A549 (cell line): ENCODE data around the gene BTBD16. TPM values are rescaled to one million over a fixed set of nuclear protein-coding genes. Genes with fewer than 3 reads are reported as not detected.

Experiments used
- ATAC-seq, 2 experiments: fragments of 200-7000 bp in 1 of 2; fragments of >200 bp in 1 of 2; cut with Nextera tagmentation in 1 of 2; cut with Tn5 transposase in 1 of 2; 3 replicates each; pipeline versions ENCODE4 v1.8.0 to v1.9.1; 2018 to 2020; ENCODE audit warnings: mild to moderate bottlenecking in 1 of 2, moderate library complexity in 1 of 2
- CTCF ChIA-PET: fragments of 300-600 bp; sonication (Branson Sonifier 250); formaldehyde crosslinking; extraction: SDS; loops from one replicate; lab custom pipeline; 2021; ENCODE audit warnings: antibody characterized with exemption, inconsistent platforms; lab: Yijun Ruan, JAX
- POLR2A ChIA-PET: fragments of 350-600 bp; formaldehyde crosslinking; extraction: SDS; loops from one replicate; lab custom pipeline; 2021; ENCODE audit warnings: antibody characterized with exemption, inconsistent platforms; lab: Yijun Ruan, JAX
- DNase-seq, 2 experiments: peaks; one replicate each; pipeline versions ENCODE4 v3.0.0 to v3.0.0-alpha.2; 2011 to 2016; ENCODE audit warnings: low read depth in 1 of 2, low spot score in 1 of 2
- FAIRE-seq: peaks from 2 replicates; lab custom pipeline; 2011; peaks lifted over from hg19 to GRCh38; lab: Jason Lieb, UNC
- H3K27ac ChIP-seq, 2 experiments: fragments of >200 bp; sonication (Bioruptor Twin); formaldehyde crosslinking; 3 replicates each; pipeline ENCODE4 v1.5.1; 2016 to 2017
- H3K4me1 ChIP-seq: fragments of >200 bp; sonication (Bioruptor Twin); formaldehyde crosslinking; 3 replicates; pipeline ENCODE4 v1.6.1; 2016
- H3K4me2 ChIP-seq: fragments of >200 bp; sonication (Bioruptor Twin); formaldehyde crosslinking; 3 replicates; pipeline ENCODE4 v1.6.1; 2016
- H3K4me3 ChIP-seq: fragments of >200 bp; sonication (Bioruptor Twin); formaldehyde crosslinking; 3 replicates; pipeline ENCODE4 v1.5.1; 2016
- H3K9me3 ChIP-seq: fragments of >200 bp; sonication (Bioruptor Twin); formaldehyde crosslinking; 3 replicates; pipeline ENCODE4 v1.6.1; 2016
- ATOH8 ChIP-seq: fragments of 250-450 bp; sonication (Bioruptor Pico); IDR thresholded peaks from 2 replicates; pipeline ENCODE4 v1.5.0; 2020; ENCODE audit warnings: low read depth, mild to moderate bottlenecking, moderate library complexity
- BHLHE40 ChIP-seq: IDR thresholded peaks from 2 replicates; pipeline ENCODE4 v1.6.1; 2012; ENCODE audit warnings: low read depth, low read length, inconsistent platforms
- CHD4 ChIP-seq: fragments of 200-600 bp; sonication (generic); IDR thresholded peaks from 2 replicates; pipeline ENCODE4 v1.6.1; 2016; ENCODE audit warnings: antibody characterized with exemption, mild to moderate bottlenecking, borderline replicate concordance
- EHF ChIP-seq: fragments of 250-450 bp; sonication (Bioruptor Pico); IDR thresholded peaks from 2 replicates; pipeline ENCODE4 v1.5.0; 2020; ENCODE audit warnings: mild to moderate bottlenecking
- EHMT2 ChIP-seq: fragments of 200-600 bp; sonication (generic); IDR thresholded peaks from 2 replicates; pipeline ENCODE4 v1.6.1; 2016; ENCODE audit warnings: antibody characterized with exemption, low read depth, mild to moderate bottlenecking, moderate library complexity
- ESRRA ChIP-seq: fragments of 150-350 bp; IDR thresholded peaks from 2 replicates; pipeline ENCODE4 v1.6.1; 2014; ENCODE audit warnings: mild to moderate bottlenecking, low read length, borderline replicate concordance
- FOSL2 ChIP-seq, 2 experiments: fragments of 450-650 bp in 1 of 2; fragments of >200 bp in 1 of 2; sonication (Bioruptor Twin) in 1 of 2; formaldehyde crosslinking; IDR thresholded peaks; 2 replicates each; pipeline versions ENCODE4 v1.5.0 to v1.6.1; 2016 to 2020; ENCODE audit warnings: mild to moderate bottlenecking in 1 of 2, moderate library complexity in 1 of 2
- HDAC2 ChIP-seq: fragments of 200-600 bp; sonication (generic); IDR thresholded peaks from 2 replicates; pipeline ENCODE4 v1.6.1; 2016
- HEYL ChIP-seq: fragments of 250-450 bp; sonication (Bioruptor Pico); IDR thresholded peaks from 2 replicates; pipeline ENCODE4 v1.8.0; 2021; ENCODE audit warnings: mild to moderate bottlenecking, moderate library complexity
- HOXB13 ChIP-seq: fragments of 250-450 bp; sonication (Bioruptor Pico); IDR thresholded peaks from 2 replicates; pipeline ENCODE4 v1.5.0; 2020; ENCODE audit warnings: low read depth, mild to moderate bottlenecking, moderate library complexity
- JUN ChIP-seq, 2 experiments: fragments of >200 bp; sonication (Bioruptor Twin); formaldehyde crosslinking; IDR thresholded peaks; 2 replicates in 1 of 2; 3 replicates in 1 of 2; pipeline ENCODE4 v1.6.1; 2016 to 2017
- JUNB ChIP-seq: fragments of >200 bp; sonication (Bioruptor Twin); formaldehyde crosslinking; IDR thresholded peaks from 2 replicates; pipeline ENCODE4 v1.6.1; 2016
- KDM5A ChIP-seq: fragments of 200-600 bp; sonication (generic); IDR thresholded peaks from 2 replicates; pipeline ENCODE4 v1.6.1; 2016; ENCODE audit warnings: antibody characterized with exemption, mild to moderate bottlenecking
- RAD21 ChIP-seq, 2 experiments: fragments of >200 bp in 1 of 2; sonication (Bioruptor Twin) in 1 of 2; formaldehyde crosslinking in 1 of 2; IDR thresholded peaks in 1 of 2; conservative IDR thresholded peaks in 1 of 2; 2 replicates in 1 of 2; 3 replicates in 1 of 2; pipeline ENCODE4 v1.6.1; 2012 to 2018; ENCODE audit warnings: inconsistent platforms in 1 of 2
- RARB ChIP-seq: fragments of 250-450 bp; sonication (Bioruptor Pico); IDR thresholded peaks from 2 replicates; pipeline ENCODE4 v1.8.0; 2021; ENCODE audit warnings: mild to moderate bottlenecking, moderate library complexity
- RNF2 ChIP-seq: fragments of 200-600 bp; sonication (generic); IDR thresholded peaks from 2 replicates; pipeline ENCODE4 v1.6.1; 2016; ENCODE audit warnings: low read depth, mild to moderate bottlenecking, antibody characterized with exemption, moderate library complexity, borderline replicate concordance
- TFCP2L1 ChIP-seq: fragments of 250-450 bp; sonication (Bioruptor Pico); IDR thresholded peaks from 2 replicates; pipeline ENCODE4 v1.5.0; 2021; ENCODE audit warnings: mild to moderate bottlenecking
- ZSCAN20 ChIP-seq: fragments of 250-450 bp; sonication (Bioruptor Pico); IDR thresholded peaks from 2 replicates; pipeline ENCODE4 v1.8.0; 2022; ENCODE audit warnings: mild to moderate bottlenecking, moderate library complexity
- WGBS: methylation state at CpG from one replicate; pipeline ENCODE4 v1.1.6; 2017; ENCODE audit errors: missing lambda C conversion rate; 5-methylcytosine and 5-hydroxymethylcytosine counted together
- polyA plus RNA-seq, 4 experiments: library from polyadenylated mRNA; depleted of rRNA in 3 of 4; stranded (reverse); fragments of >200 nt; fragmentation: RNase III in 1 of 4; extraction: RNeasy Plus Mini Kit Qiagen cat#74134 plus additional on column Dnase treatment in 1 of 4; gene quantifications; 2 replicates in 3 of 4; 3 replicates in 1 of 4; pipeline ENCODE4 v1.2.3, GENCODE V29; 2011 to 2017

The BTBD16 gene
- polyA plus RNA-seq, 2 of the 4 experiments (the other 2 are of a cell fraction), result 0.32 to 2.1 TPM

GRCh38 chr10:122343135-122343800 lies 72.2 kb downstream of the BTBD16 start:
- DNase-seq (no peak), ATAC-seq (no peak), FAIRE-seq (no peak)
- ChIA-PET CTCF (interaction anchor here (0.7 to 4.1 kb wide), 25 partner anchors 8 to 234 kb away, joined by 3 to 38 read pairs (median 6); partner anchors contain the start of gene PLEKHA1), POLR2A (interaction anchor here (1.1 kb wide), 1 partner anchor 35 kb away, joined by 3 read pairs; no protein-coding TSS in a partner anchor)
- H3K4me3 ChIP-seq, result no peak overlapping the region
- H3K27ac ChIP-seq, result no peak overlapping the region
- H3K4me2 ChIP-seq, result no peak overlapping the region
- peaks cover 4% of the 10 kb centered on the region; the same call in 1 of the 3 replicates for H3K9me3 ChIP-seq
- 85% methylated on average over 11 of the region's 11 CpGs for WGBS
- TF ChIP-seq ESRRA (no peak), FOSL2 (IDR thresholded peaks at IDR 0.05) (no peak), FOSL2 (CRISPR knock-in tag; IDR thresholded peaks at IDR 0.05) (no peak), JUNB (no peak), ATOH8 (CRISPR knock-in tag) (no peak), RAD21 (conservative IDR thresholded peaks at IDR 0.05 in 1 of 2, IDR thresholded peaks at IDR 0.05 in 1 of 2) (no peak), RNF2 (no peak), EHMT2 (no peak), CHD4 (no peak)
- H3K4me1 ChIP-seq, result peaks cover 16% of the 10 kb centered on the region

GRCh38 chr10:122343936-122344335 lies 72.8 kb downstream of the BTBD16 start:
- ChIA-PET CTCF (interaction anchor here (1.0 to 4.1 kb wide), 11 partner anchors 8 to 222 kb away, joined by 3 to 38 read pairs (median 7); no protein-coding TSS in a partner anchor), POLR2A (no interaction called here)
- ATAC-seq (no peak), FAIRE-seq (no peak), DNase-seq (no peak)
- Histone ChIP-seq H3K4me2 (no peak overlapping the region), H3K4me3 (no peak overlapping the region), H3K27ac (0 out of 6 replicates have a peak overlapping the region, but pooled peaks of 1 of the 2 experiments have one; percentile 54), H3K4me1 (peaks cover 16% of the 10 kb centered on the region), H3K9me3 (peaks cover 4% of the 10 kb centered on the region; the same call in 1 of the 3 replicates)
- 84% methylated on average over 8 of the region's 8 CpGs for WGBS
- TF ChIP-seq RARB (no peak), RAD21 (conservative IDR thresholded peaks at IDR 0.05 in 1 of 2, IDR thresholded peaks at IDR 0.05 in 1 of 2) (no peak), HOXB13 (CRISPR knock-in tag) (no peak), TFCP2L1 (CRISPR knock-in tag) (no peak), ATOH8 (CRISPR knock-in tag) (no peak), BHLHE40 (no peak), ZSCAN20 (CRISPR knock-in tag) (no peak), JUN (IDR thresholded peaks at IDR 0.05) (no peak)
- TF ChIP-seq, all 56 proteins: peak for 0

- DNase-seq (no peak), FAIRE-seq (no peak), ATAC-seq (no peak)
- ChIA-PET CTCF (interaction anchor here (0.7 to 4.1 kb wide), 8 partner anchors 9 to 221 kb away, joined by 3 to 38 read pairs (median 4); no protein-coding TSS in a partner anchor), POLR2A (no interaction called here)
- Histone ChIP-seq H3K27ac (peak overlapping the region in 1 of 2 experiments; percentile 54; a peak in 1 of 6 replicates), H3K9me3 (peaks cover 4% of the 10 kb centered on the region; the same call in 1 of the 3 replicates), H3K4me1 (peaks cover 16% of the 10 kb centered on the region), H3K4me3 (no peak overlapping the region), H3K4me2 (peak overlapping the region; percentile 37; the same call in 1 of the 3 replicates)
- 77% methylated on average over 9 of the region's 9 CpGs for WGBS
- TF ChIP-seq HDAC2, result no peak
- TF ChIP-seq EHF (CRISPR knock-in tag), result no peak
- no peak for TF ChIP-seq BHLHE40
- TF ChIP-seq KDM5A, result no peak
- no peak for TF ChIP-seq HEYL (CRISPR knock-in tag)
These were observed 73.7 kb downstream of the BTBD16 start for GRCh38 chr10:122344741-122345258.
